K562 (cell line): ENCODE measurements around the gene NR2F6. TPM values are rescaled to one million over a fixed set of nuclear protein-coding genes. Genes with fewer than 3 reads are reported as not detected.

Experiments used
- ATAC-seq: fragments of 200-7000 bp; cut with Tn5 transposase; 3 replicates; pipeline ENCODE4 v1.9.1; 2020; ENCODE audit warnings: moderate library complexity
- BruUV-seq: library from RNA; stranded (reverse); fragments of 400-500 nt; replicated peaks from 2 replicates; lab custom pipeline; 2021; lab: Mats Ljungman, UMichigan
- CTCF ChIA-PET: fragments of 300-600 bp; formaldehyde crosslinking; extraction: SDS; loops from one replicate; lab custom pipeline; 2021; ENCODE audit warnings: low intra/inter-chr PET ratio; lab: Yijun Ruan, JAX
- POLR2A ChIA-PET: fragments of 300-600, 350-650 bp; sonication (Branson Sonifier 250); formaldehyde crosslinking; extraction: SDS; loops from one replicate; lab custom pipeline; 2021; ENCODE audit warnings: antibody characterized with exemption, inconsistent platforms; lab: Yijun Ruan, JAX
- DNase-seq, 4 experiments: peaks; one replicate each; pipeline versions ENCODE4 v3.0.0 to v3.0.0-alpha.2; 2011 to 2018; ENCODE audit warnings: low spot score in 3 of 4, mixed read lengths in 3 of 4; ENCODE audit errors: extremely low read depth in 1 of 4
- FAIRE-seq: peaks from 2 replicates; lab custom pipeline; 2011; peaks lifted over from hg19 to GRCh38; lab: Jason Lieb, UNC
- H2AFZ ChIP-seq: 2 replicates; pipeline ENCODE4 v1.6.0; 2011; ENCODE audit warnings: low read depth, low read length, control low read depth, inconsistent platforms
- H3K27ac ChIP-seq: fragments of 200-600 bp; 3 replicates; pipeline ENCODE4 v1.8.0; 2011; ENCODE audit warnings: low read depth, mild to moderate bottlenecking, control low read depth, inconsistent platforms, low read length, moderate library complexity, mixed read lengths; ENCODE audit errors: extremely low read depth
- H3K27me3 ChIP-seq, 2 experiments: fragments of 300-600 bp in 1 of 2; 2 replicates in 1 of 2; 3 replicates in 1 of 2; pipeline versions ENCODE4 v1.6.0 to v1.8.0; 2011; ENCODE audit warnings: inconsistent platforms in 2 of 2, low read length in 2 of 2, mild to moderate bottlenecking in 1 of 2, mixed read lengths in 1 of 2, moderate library complexity in 1 of 2; ENCODE audit not compliant: control insufficient read depth in 2 of 2, insufficient read depth in 2 of 2
- H3K36me3 ChIP-seq: fragments of 300-600 bp; 3 replicates; pipeline ENCODE4 v1.8.0; 2011; ENCODE audit warnings: mild to moderate bottlenecking, low read length, inconsistent platforms; ENCODE audit not compliant: control insufficient read depth, insufficient read depth
- H3K4me1 ChIP-seq, 2 experiments: fragments of 200-600 bp in 1 of 2; replicated peaks in 1 of 2; 2 replicates in 1 of 2; 3 replicates in 1 of 2; pipeline versions ENCODE4 v1.5.1 to v1.8.0; 2011; ENCODE audit warnings: inconsistent platforms in 2 of 2, low read length in 2 of 2, mild to moderate bottlenecking in 1 of 2, mixed read lengths in 1 of 2, moderate library complexity in 1 of 2; ENCODE audit not compliant: control insufficient read depth in 2 of 2, insufficient read depth in 2 of 2
- H3K4me2 ChIP-seq: 2 replicates; pipeline ENCODE4 v1.6.1; 2011; ENCODE audit warnings: low read length, control low read depth, inconsistent platforms, mixed read lengths; ENCODE audit not compliant: insufficient read depth
- H3K4me3 ChIP-seq: fragments of 200-600 bp; sonication (generic), shearing (Covaris generic); 2 replicates; pipeline ENCODE4 v1.5.1; 2016; ENCODE audit warnings: control low read depth, inconsistent platforms
- H3K79me2 ChIP-seq: fragments of 200-600 bp; 3 replicates; pipeline ENCODE4 v1.8.0; 2011; ENCODE audit warnings: low read length, inconsistent platforms; ENCODE audit not compliant: control insufficient read depth, insufficient read depth
- H3K9ac ChIP-seq, 2 experiments: 2 replicates each; pipeline versions ENCODE4 v1.6.0 to v1.6.1; 2011; ENCODE audit warnings: low read depth in 2 of 2, low read length in 2 of 2, control low read depth in 1 of 2, inconsistent platforms in 1 of 2, mild to moderate bottlenecking in 1 of 2, mixed read lengths in 1 of 2; ENCODE audit not compliant: insufficient read depth in 1 of 2
- H3K9me1 ChIP-seq: one replicate; pipeline ENCODE4 v1.6.0; 2011; ENCODE audit warnings: inconsistent platforms, mild to moderate bottlenecking, low read length, moderate library complexity; ENCODE audit not compliant: control insufficient read depth, insufficient read depth
- H3K9me3 ChIP-seq: replicated peaks from 2 replicates; pipeline ENCODE4 v1.5.1; 2011; ENCODE audit warnings: low read depth, low read length, inconsistent platforms; ENCODE audit not compliant: control insufficient read depth, insufficient read depth
- H4K20me1 ChIP-seq: replicated peaks from 2 replicates; pipeline ENCODE4 v1.6.1; 2011; ENCODE audit warnings: low read length, inconsistent platforms, mixed read lengths; ENCODE audit not compliant: control insufficient read depth, insufficient read depth
- CTBP1 ChIP-seq: fragments of 450-650 bp; IDR thresholded peaks from 2 replicates; pipeline ENCODE4 v1.6.1; 2016; ENCODE audit warnings: borderline replicate concordance
- E2F3 ChIP-seq: fragments of 250-450 bp; sonication (Bioruptor Pico); IDR thresholded peaks from 2 replicates; pipeline ENCODE4 v1.4.0; 2020; ENCODE audit warnings: mild to moderate bottlenecking
- HDAC1 ChIP-seq, 2 experiments: fragments of 450-650 bp; IDR thresholded peaks; 2 replicates each; pipeline ENCODE4 v1.6.1; 2016 to 2017; ENCODE audit warnings: inconsistent platforms in 1 of 2, mild to moderate bottlenecking in 1 of 2, moderate library complexity in 1 of 2
- HNRNPL ChIP-seq: fragments of 200-400 bp; formaldehyde crosslinking; IDR thresholded peaks from 2 replicates; pipeline ENCODE4 v1.6.1; 2017; ENCODE audit warnings: low read depth, mild to moderate bottlenecking, low read length
- HNRNPUL1 ChIP-seq: fragments of 200-400 bp; formaldehyde crosslinking; IDR thresholded peaks from 2 replicates; pipeline ENCODE4 v1.6.1; 2017; ENCODE audit warnings: low read length
- KLF13 ChIP-seq: fragments of 450-650 bp; IDR thresholded peaks from 2 replicates; pipeline ENCODE4 v1.6.1; 2016; ENCODE audit warnings: missing genetic modification characterization, low read depth, mild to moderate bottlenecking, missing compliant biosample characterization, moderate library complexity, borderline replicate concordance
- NCOA1 ChIP-seq: fragments of 450-650 bp; IDR thresholded peaks from 2 replicates; pipeline ENCODE4 v1.6.1; 2016; ENCODE audit warnings: low read depth
- NFIX ChIP-seq: fragments of 250-450 bp; sonication (Bioruptor Pico); IDR thresholded peaks from 2 replicates; pipeline ENCODE4 v1.4.0; 2020; ENCODE audit warnings: low read depth, mild to moderate bottlenecking, moderate library complexity
- POLR2G ChIP-seq: fragments of 200-400 bp; formaldehyde crosslinking; IDR thresholded peaks from 2 replicates; pipeline ENCODE4 v1.6.1; 2017; ENCODE audit warnings: low read depth, mild to moderate bottlenecking, antibody characterized with exemption, low read length, moderate library complexity
- POLR3A ChIP-seq: IDR thresholded peaks from 2 replicates; pipeline ENCODE4 v1.6.1; 2011; ENCODE audit warnings: borderline replicate concordance, mild to moderate bottlenecking, moderate library complexity; ENCODE audit not compliant: insufficient read length, insufficient read depth; ENCODE audit errors: extremely low read depth
- PURB ChIP-seq: sonication (generic); formaldehyde crosslinking; IDR thresholded peaks from 2 replicates; pipeline ENCODE4 v1.9.0; 2021; ENCODE audit warnings: low read depth, mild to moderate bottlenecking, missing genetic modification reagents
- SIN3A ChIP-seq, 2 experiments: fragments of 150-350 bp in 1 of 2; IDR thresholded peaks; 2 replicates each; pipeline ENCODE4 v1.6.1; 2011 to 2016; ENCODE audit warnings: borderline replicate concordance in 2 of 2, low read depth in 2 of 2, low read length in 2 of 2, mild to moderate bottlenecking in 2 of 2, moderate library complexity in 2 of 2; ENCODE audit not compliant: control insufficient read depth in 1 of 2
- ZBED1 ChIP-seq: IDR thresholded peaks from 2 replicates; pipeline ENCODE4 v1.6.1; 2014
- ZBTB1 ChIP-seq: sonication (generic); formaldehyde crosslinking; IDR thresholded peaks from 2 replicates; pipeline ENCODE4 v1.8.1; 2023; ENCODE audit warnings: missing genetic modification reagents, low read depth, mild to moderate bottlenecking, borderline replicate concordance
- ZC3H11A ChIP-seq: IDR thresholded peaks from 2 replicates; pipeline ENCODE4 v1.6.1; 2012; ENCODE audit warnings: low read depth, low read length, improper control_type of control experiment
- ZNF696 ChIP-seq: fragments of 250-450 bp; sonication (Bioruptor Pico); conservative IDR thresholded peaks from 2 replicates; pipeline ENCODE4 v1.4.0; 2020; ENCODE audit warnings: mild to moderate bottlenecking, moderate library complexity
- ZNF830 ChIP-seq: fragments of 250-450 bp; sonication (Bioruptor Pico); IDR thresholded peaks from 2 replicates; pipeline ENCODE4 v1.5.0; 2021; ENCODE audit warnings: mild to moderate bottlenecking
- WGBS: fragments of 100-300 bp; shearing (Covaris generic); methylation state at CpG from one replicate; pipeline ENCODE4 v1.1.6; 2016; ENCODE audit warnings: low coverage, mixed read lengths; ENCODE audit not compliant: insufficient coverage; ENCODE audit errors: missing lambda C conversion rate; 5-methylcytosine and 5-hydroxymethylcytosine counted together
- in situ Hi-C: fragments of 300-500 bp; cut with MboI; formaldehyde crosslinking; loops from 4 replicates; pipeline ENCODE4 v1.15.0; 2018; ENCODE audit warnings: inconsistent platforms, mixed read lengths
- intact Hi-C: fragments of 100-400 bp; cut with micrococcal nuclease; formaldehyde crosslinking; loops from 2 replicates; pipeline ENCODE4 v1.14.2; 2022
- polyA plus RNA-seq, 8 experiments: library from polyadenylated mRNA; depleted of rRNA in 4 of 8; stranded (reverse) in 5 of 8; unstranded in 3 of 8; fragments of >200 nt; fragmentation: Nextera tagmentation in 2 of 8; fragmentation: Illumina TruSeq in 1 of 8; extraction: Ambion mirVana in 2 of 8; extraction: Trizol in 1 of 8; gene quantifications; 2 replicates each; pipeline versions ENCODE4 v1.2.1 to v1.2.3, GENCODE V29; 2011 to 2014; ENCODE audit warnings: inconsistent platforms in 1 of 8, missing spikeins in 1 of 8
- total RNA-seq, 7 experiments: library from RNA; depleted of rRNA in 6 of 7; stranded (reverse); fragments of >200 nt in 6 of 7; fragmentation: Illumina TruSeq in 2 of 7; extraction: Trizol in 2 of 7; gene quantifications; 2 replicates each; pipeline versions ENCODE4 v1.2.1 to v1.2.3, GENCODE V29; 2011 to 2021; ENCODE audit warnings: low replicate concordance in 1 of 7
- TF ChIP-seq, protein P1 (sequence below): sonication (generic); formaldehyde crosslinking; IDR thresholded peaks from 2 replicates; pipeline ENCODE4 v1.8.1; 2022; ENCODE audit warnings: missing genetic modification reagents
- TF ChIP-seq, protein P2 (sequence below): fragments of 450-650 bp; formaldehyde crosslinking; IDR thresholded peaks from 2 replicates; pipeline ENCODE4 v1.4.0; 2020; ENCODE audit warnings: mild to moderate bottlenecking

NR2F6 gene
- total and polyA plus RNA-seq, 9 of the 15 experiments (the other 6 are each of a cell fraction or from before 2014, with no cell fraction given): 0.76 to 97.5 (median 18.8) TPM

DNA sequence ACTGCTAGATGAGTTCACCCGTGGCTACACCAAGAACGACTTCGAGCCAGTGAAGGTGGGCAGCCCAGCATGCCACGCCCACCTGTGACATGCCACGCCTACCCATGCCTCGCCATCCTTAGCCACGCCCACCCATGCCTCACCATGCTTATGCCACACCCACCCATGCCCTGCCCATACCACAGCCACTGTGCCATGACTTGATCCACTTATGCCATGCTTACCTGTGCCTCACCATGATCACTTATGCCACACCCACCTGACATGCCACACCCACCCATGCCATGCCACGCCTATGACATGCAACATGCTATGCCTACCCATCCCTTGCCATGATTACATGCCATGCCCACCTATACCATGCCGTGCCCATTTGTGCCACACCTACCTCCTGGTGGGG lies 43.5 kb downstream of the NR2F6 start:
- H3K36me3 ChIP-seq: peaks cover 61% of the 10 kb centered on the region; the same call in 2 of the 3 replicates
- ATAC-seq: no peak
- no peak for TF ChIP-seq SIN3A (IDR thresholded peaks at IDR 0.05; ENCODE audit: borderline replicate concordance in 2 of 2, control insufficient read depth in 1 of 2, low read depth in 2 of 2, low read length in 2 of 2)
- TF ChIP-seq HNRNPUL1: no peak
- TF ChIP-seq ZBED1: no peak
- peak in 1 of 2 experiments; percentile 27; a peak in 1 of 4 replicates for TF ChIP-seq HDAC1 (IDR thresholded peaks at IDR 0.05)
- TF ChIP-seq KLF13: 0 out of 2 replicates have a peak, but pooled peaks have one; percentile 8
- TF ChIP-seq, protein P1, sequence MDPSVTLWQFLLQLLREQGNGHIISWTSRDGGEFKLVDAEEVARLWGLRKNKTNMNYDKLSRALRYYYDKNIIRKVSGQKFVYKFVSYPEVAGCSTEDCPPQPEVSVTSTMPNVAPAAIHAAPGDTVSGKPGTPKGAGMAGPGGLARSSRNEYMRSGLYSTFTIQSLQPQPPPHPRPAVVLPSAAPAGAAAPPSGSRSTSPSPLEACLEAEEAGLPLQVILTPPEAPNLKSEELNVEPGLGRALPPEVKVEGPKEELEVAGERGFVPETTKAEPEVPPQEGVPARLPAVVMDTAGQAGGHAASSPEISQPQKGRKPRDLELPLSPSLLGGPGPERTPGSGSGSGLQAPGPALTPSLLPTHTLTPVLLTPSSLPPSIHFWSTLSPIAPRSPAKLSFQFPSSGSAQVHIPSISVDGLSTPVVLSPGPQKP: no peak
- TF ChIP-seq PURB (CRISPR knock-in tag): no peak
- 0 out of 2 replicates have a peak, but pooled peaks have one; percentile 14 for TF ChIP-seq POLR2G
- no peak for TF ChIP-seq HNRNPL
- no peak for TF ChIP-seq ZNF830 (CRISPR knock-in tag)
- no peak for TF ChIP-seq CTBP1
- no peak for TF ChIP-seq E2F3 (CRISPR knock-in tag)
- no peak for TF ChIP-seq NCOA1
- no peak for TF ChIP-seq ZC3H11A
- TF ChIP-seq NFIX (CRISPR knock-in tag): no peak
- TF ChIP-seq POLR3A: no peak
- TF ChIP-seq ZNF696 (CRISPR knock-in tag): no peak
- TF ChIP-seq, protein P2, sequence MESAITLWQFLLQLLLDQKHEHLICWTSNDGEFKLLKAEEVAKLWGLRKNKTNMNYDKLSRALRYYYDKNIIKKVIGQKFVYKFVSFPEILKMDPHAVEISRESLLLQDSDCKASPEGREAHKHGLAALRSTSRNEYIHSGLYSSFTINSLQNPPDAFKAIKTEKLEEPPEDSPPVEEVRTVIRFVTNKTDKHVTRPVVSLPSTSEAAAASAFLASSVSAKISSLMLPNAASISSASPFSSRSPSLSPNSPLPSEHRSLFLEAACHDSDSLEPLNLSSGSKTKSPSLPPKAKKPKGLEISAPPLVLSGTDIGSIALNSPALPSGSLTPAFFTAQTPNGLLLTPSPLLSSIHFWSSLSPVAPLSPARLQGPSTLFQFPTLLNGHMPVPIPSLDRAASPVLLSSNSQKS: no peak
- TF ChIP-seq ZBTB1: no peak

More for the DNA sequence above, 43.5 kb downstream of the NR2F6 start:
- intact Hi-C loops (loop anchor here (10.0 kb wide), 1 partner anchor 127 kb away; the partner anchor contains the start of genes HAUS8 and MYO9B), in situ Hi-C loops (loop anchor here (5.0 kb wide), 1 partner anchor 75 kb away; no protein-coding TSS in a partner anchor)
- no peaks in the 10 kb centered on the region for H4K20me1 ChIP-seq
- no peak for DNase-seq
- H3K79me2 ChIP-seq: no peaks in the 10 kb centered on the region
- no peak for FAIRE-seq
- H3K4me1 ChIP-seq: peaks cover 0 to 24% of the 10 kb centered on the region in 2 experiments; a peak in 1 of 5 replicates
- H3K27me3 ChIP-seq: no peaks in the 10 kb centered on the region
- H2AFZ ChIP-seq: no peak overlapping the region
- H3K4me3 ChIP-seq: no peak overlapping the region
- ChIA-PET POLR2A (no interaction called here), CTCF (interaction anchor here (0.6 kb wide), 1 partner anchor 92 kb away, joined by 3 read pairs; no protein-coding TSS in a partner anchor)
- WGBS: 79% methylated on average over 9 of the region's 9 CpGs
- no peak overlapping the region for H3K4me2 ChIP-seq
- no peak overlapping the region for H3K27ac ChIP-seq
- H3K9me1 ChIP-seq: no peaks in the 10 kb centered on the region
- no TSS peak for BruUV-seq
- no peaks in the 10 kb centered on the region for H3K9me3 ChIP-seq
- no peak overlapping the region for H3K9ac ChIP-seq
